HG02642 (cell line): ENCODE results near the gene FHOD3.

Experiments used
- ATAC-seq: cut with Tn5 transposase; IDR thresholded peaks from one replicate; pipeline ENCODE4 v1.9.1; 2021; ENCODE audit warnings: mild to moderate bottlenecking; ENCODE audit not compliant: unreplicated experiment, poor library complexity

The FHOD3 gene

GRCh38 chr18:36402765-36403396, 105.4 kb downstream of the FHOD3 start:
- ATAC-seq = no peak

- ATAC-seq = no peak
These were observed 106.6 kb downstream of the FHOD3 start for GRCh38 chr18:36403896-36404820.

- ATAC-seq = no peak
These were observed 108.1 kb downstream of the FHOD3 start for GRCh38 chr18:36405611-36406010.

- no peak for ATAC-seq
These were observed 109.3 kb downstream of the FHOD3 start for GRCh38 chr18:36406805-36407204.

- ATAC-seq = no peak
These were observed 111.1 kb downstream of the FHOD3 start for GRCh38 chr18:36408606-36409005.

- ATAC-seq = no peak
These were observed 112.3 kb downstream of the FHOD3 start for GRCh38 chr18:36409779-36410178.

- no peak for ATAC-seq
These were observed 112.8 kb downstream of the FHOD3 start for GRCh38 chr18:36410346-36410745.

- no peak for ATAC-seq
These were observed 114.2 kb downstream of the FHOD3 start for GRCh38 chr18:36411745-36412168.

- ATAC-seq = no peak
These were observed 115.3 kb downstream of the FHOD3 start for GRCh38 chr18:36412778-36413177.

- no peak for ATAC-seq
These were observed 117.7 kb downstream of the FHOD3 start for GRCh38 chr18:36415171-36415570.

- no peak for ATAC-seq
These were observed 118.1 kb downstream of the FHOD3 start for GRCh38 chr18:36415625-36416024.

GRCh38 chr18:36419188-36419899, 121.8 kb downstream of the FHOD3 start:
- ATAC-seq = no peak

GRCh38 chr18:36419900-36420531, 122.5 kb downstream of the FHOD3 start:
- ATAC-seq = peak; percentile 59

GRCh38 chr18:36420826-36421225, 123.3 kb downstream of the FHOD3 start:
- ATAC-seq = no peak

GRCh38 chr18:36424741-36425142, 127.2 kb downstream of the FHOD3 start:
- ATAC-seq = no peak

GRCh38 chr18:36427369-36427768, 129.9 kb downstream of the FHOD3 start:
- ATAC-seq = no peak

- no peak for ATAC-seq
These were observed 130.3 kb downstream of the FHOD3 start for GRCh38 chr18:36427831-36428230.

GRCh38 chr18:36428431-36429029, 131.0 kb downstream of the FHOD3 start:
- ATAC-seq = no peak

- no peak for ATAC-seq
These were observed 135.5 kb downstream of the FHOD3 start for GRCh38 chr18:36432880-36433555.

GRCh38 chr18:36436387-36436786, 138.9 kb downstream of the FHOD3 start:
- ATAC-seq = no peak
